Stimulated activated CD8-positive, alpha-beta memory T cell treated with anti-CD3 and anti-CD28 coated beads, Interleukin-15, amount 100 ng/mL, for 24 hours (primary cell): ENCODE data around the gene FCER2.
"Not testable (repeated sequence)": the region's sequence is repeated elsewhere in the genome, so short reads cannot be mapped to it uniquely, and the experiment has no call there.

Experiments used
- DNase-seq: peaks from one replicate; pipeline ENCODE4 v3.0.0-alpha.2; 2020; ENCODE audit warnings: low read depth

Gene FCER2, protein sequence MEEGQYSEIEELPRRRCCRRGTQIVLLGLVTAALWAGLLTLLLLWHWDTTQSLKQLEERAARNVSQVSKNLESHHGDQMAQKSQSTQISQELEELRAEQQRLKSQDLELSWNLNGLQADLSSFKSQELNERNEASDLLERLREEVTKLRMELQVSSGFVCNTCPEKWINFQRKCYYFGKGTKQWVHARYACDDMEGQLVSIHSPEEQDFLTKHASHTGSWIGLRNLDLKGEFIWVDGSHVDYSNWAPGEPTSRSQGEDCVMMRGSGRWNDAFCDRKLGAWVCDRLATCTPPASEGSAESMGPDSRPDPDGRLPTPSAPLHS

DNA sequence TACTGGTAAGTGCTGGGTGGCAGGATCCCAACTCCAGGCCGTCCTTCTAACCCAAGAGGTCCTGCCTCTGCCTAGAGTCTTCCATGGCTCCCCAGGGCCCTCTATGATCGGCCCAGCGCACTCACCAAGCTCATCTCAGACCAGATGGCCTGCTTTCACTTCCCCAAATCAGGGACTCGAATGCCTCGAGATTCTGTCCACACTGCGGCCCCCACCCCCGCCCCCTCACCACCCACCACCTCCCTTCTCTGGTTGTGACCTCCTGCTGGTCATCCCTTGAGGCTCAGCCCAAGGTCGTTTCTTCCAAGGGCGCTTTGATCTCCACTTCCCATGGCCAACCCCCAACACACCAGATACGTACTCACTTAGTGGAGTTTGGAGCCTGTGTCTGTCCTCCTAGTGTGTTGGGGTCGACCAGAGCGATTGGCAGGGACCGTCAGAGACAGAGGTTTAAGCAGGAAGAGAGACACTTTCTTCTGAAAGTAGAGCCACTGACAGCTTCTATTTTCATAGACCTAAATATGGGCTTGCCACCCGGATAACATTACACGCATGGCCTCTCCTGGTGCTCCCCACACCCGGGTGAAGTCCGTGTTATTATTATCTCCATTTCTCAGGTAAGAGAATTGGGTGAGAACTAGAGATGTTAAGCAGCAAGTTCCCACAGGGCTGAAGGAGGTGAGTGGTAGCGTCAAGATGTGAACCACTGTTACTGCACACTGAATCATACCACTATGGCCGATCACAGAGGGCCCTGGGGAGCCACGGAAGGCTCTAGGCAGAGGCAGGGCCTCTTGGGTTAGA lies at the start of gene FCER2:
Gene FCER2, minus strand, starts transcription at position 478 of the 804 bp plus-strand sequence. CDS start 2,371 bp downstream, outside the sequence.
- DNase-seq = no peak

DNA sequence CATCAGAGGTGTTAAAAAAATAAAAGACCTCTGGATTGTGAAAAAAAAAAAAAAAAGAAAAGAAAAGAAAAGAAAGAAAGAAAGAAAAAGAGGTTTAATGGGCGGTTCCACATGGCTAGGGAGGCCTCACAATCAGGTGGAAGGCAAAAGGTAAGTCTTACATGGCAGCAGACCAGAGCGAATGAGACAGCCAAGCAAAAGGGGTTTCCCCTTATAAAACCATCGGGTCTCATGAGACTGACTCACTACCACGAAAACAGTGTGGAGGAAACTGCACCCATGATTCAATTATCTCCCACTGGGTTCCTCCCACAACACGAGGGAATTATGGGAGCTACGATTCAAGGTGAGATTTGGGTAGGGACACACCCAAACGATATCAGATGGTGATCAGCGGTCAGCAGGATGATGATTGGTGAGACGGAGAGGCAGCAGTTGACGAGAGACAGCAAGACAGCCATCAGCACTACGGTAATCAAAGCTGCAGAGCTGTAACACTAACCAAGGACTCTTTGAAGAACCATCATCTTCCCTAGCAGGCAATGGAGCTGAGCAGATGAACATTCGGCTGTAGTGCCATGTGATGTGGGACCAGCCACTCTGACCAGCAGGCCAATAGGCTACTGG lies 49.3 kb upstream of the FCER2 start:
- no peak for DNase-seq

DNA sequence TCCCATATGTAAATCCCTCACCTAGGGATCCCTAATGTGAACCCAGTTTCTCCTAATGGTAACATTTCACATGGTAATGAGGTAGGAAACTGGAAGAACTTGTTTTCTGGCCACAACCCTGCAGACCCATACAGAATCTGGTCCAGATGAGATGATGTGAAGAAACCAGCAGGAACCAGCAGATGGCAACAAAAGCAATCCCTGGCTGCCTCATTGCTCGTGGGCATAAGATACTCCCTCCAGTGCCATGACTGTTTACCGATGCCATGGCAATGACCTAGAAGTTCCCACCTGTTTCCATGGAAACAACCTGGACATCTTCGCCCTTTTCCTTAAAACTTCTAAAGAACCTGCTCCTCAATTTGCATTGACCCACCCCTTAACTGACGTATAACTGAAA lies 46.8 kb upstream of the FCER2 start:
- DNase-seq = no peak

DNA sequence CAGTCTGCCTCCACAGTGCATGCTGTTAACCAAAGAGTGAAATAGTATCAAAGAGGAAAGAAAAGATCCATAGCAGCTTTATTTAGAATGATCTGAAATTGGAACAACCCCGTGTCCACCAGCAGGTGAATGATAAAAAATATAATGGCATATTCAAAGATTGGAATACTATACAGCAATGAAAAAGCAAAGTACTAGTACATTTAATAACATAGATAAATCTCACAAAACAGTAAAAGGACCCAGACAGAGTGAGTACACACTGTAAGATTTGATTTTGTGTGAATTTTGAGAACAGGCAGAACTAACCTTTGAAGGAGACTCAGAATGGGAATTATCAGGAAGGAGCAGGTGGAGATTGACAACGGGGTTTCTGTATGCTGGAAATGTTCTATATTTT lies 46.2 kb upstream of the FCER2 start:
- no peak for DNase-seq

DNA sequence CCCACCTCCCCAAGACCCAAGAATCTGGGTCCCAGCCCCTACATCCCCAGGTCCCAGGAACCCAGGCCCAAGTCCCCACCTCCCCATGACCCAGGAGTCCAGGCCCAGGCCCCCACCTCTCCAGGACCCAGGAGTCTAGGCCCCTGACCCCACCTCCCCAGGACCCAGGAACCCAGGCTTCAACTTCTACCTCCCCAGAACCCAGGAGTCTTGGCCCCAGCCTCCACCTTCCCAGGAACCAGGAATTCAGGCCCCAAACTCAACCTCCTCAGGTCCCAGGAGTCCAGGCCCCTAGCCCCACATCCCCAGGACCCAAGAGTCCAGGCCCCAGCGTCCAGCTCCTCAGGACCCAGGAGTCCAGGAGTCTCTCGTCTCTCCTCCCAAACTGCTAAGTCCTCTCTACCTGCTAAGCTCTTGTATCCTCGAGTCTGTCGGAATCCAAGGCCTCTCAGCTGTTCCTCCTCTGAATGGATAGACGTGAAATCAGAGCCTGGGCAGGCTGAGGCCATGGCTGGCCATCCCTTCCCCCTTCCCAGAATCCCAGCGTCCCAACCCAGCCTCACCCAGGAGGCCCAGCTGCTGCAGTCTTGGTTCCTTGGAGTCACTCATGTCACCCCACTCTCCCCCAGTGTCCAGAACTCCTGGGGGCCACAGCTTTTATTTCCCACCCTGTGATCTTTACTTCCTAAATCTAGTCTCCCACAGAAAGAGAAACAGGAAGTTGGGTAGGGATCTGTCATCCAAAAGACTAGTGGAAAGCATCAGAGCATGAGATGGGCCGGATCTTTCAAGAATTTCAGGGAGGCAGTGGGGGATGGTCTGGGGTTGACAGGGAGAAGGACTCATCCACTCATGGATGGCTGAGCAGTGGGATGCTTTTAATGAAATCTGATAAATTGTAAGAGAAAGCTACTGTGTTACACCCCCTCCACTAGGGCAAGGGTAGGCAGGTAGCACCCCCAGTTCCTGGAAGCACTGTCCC lies 45.3 kb upstream of the FCER2 start, which contains the start of gene CD209:
Gene CD209, minus strand, starts transcription at position 632 of the 982 bp plus-strand sequence. Its CDS starts 23 bp downstream, at position 609.
- DNase-seq = no peak

- DNase-seq = not testable (repeated sequence)
Observed at GRCh38 chr19:7746306-7746705, 44.4 kb upstream of the FCER2 start.

- no peak for DNase-seq
Observed at GRCh38 chr19:7744871-7745650, 43.1 kb upstream of the FCER2 start.

DNA sequence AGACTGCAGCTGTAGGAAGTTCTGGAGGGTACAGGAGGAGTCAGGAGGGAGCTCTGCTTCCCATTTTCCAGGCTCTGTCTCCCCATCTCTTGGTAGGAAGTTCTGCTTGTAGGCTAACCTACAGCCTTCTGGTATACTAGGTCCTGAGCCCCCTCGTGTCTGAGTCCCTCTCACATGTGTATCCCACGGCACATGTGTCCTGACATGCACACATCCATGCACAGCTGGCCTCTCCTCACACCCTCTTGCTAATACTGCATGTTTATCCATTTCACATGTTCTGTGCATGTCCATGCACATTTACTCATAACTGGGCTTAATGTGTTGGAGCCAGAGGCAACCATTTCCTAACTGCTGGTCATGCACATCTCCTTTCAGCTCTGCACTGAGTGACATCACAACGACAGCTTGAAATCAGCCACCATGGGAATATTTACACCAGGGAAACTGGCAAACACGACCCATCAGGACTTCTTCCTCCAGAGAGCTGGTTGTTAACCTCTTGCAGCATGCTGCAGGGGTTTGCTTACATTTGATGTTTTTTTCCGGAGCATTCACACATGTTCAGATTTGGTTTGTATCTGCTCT lies 42.4 kb upstream of the FCER2 start:
- DNase-seq = no peak

DNA sequence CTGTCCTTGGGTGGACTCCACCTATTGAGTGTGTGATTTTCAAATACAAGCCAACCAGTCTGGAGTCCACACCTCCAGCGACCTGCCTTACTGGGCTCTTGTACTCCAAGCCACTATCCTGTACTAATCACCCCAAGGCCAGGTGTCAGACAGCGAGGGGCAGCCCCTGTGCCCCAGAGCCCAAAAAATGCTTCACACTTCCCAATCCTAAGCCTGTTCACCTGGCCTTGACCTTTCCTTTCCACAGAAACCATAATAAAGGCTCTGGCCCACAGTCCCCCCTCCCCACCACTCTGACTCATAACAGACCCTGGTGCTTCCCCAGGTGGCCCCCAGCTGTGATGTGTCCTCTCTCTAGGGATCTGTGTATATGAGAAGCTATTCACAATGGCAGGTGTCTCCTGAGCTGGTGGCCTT lies 41.5 kb upstream of the FCER2 start:
- DNase-seq = no peak

GRCh38 chr19:7742991-7743390 lies 41.1 kb upstream of the FCER2 start:
- no peak for DNase-seq

GRCh38 chr19:7742575-7742974 lies 40.6 kb upstream of the FCER2 start:
- DNase-seq = no peak

DNA sequence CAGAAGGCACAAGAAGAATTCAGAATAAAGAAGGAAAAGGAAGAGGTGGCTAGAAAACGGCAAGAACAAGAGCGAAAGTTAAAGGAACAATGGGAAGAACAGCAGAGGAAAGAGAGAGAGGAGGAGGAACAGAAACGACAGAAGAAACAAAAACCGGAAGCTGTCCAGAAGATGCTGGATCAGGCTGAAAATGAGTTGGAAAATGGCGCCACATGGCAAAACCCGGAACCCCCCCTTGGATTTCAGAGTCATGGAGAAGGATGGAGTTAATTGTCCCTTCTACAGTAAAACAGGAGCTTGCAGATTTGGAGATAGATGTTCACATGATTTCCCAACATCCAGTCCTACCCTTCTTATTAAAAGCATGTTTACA lies 38.7 kb upstream of the FCER2 start:
- no peak for DNase-seq

DNA sequence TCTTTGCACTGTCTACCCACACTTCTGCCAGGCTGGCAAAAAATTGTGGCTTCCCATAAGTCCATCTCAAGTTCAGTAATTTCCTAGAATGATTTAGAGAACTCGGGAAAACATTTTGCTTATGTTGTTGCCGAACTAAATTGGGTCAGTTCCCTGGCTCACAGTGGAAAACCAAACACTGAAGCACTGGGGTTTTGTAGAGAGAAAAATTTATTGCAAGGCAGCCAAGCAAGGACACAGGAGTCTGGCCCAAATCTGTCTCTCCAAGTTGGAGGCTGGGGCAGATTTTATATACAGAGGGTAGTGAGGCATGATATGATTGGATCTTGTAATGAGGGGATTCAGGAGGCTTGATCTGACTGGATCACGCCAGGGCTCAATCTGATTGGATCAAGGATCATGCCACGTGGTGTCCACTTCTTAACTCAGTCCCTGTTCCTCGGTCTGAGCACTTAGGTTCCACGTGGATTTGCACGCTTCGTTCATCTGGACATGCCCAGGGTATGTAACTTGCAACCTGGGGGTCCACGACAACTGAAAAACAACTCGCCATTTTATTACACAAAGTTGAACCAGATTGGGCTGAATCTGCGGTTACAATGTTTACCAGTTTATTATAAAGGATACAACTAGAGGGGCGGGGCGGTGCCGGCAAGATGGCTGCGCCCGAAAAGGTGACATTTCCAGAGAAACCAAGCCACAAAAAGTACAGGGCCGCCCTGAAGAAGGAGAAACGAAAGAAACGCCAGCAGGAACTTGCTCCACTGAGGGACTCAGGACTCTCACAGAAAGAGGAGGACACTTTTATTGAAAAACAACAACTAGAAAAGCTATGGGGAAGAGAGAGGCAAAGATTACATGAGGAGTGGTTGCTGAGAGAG lies 38.1 kb upstream of the FCER2 start:
- DNase-seq = no peak

- DNase-seq = no peak
Observed at GRCh38 chr19:7739211-7739755, 37.4 kb upstream of the FCER2 start.

DNA sequence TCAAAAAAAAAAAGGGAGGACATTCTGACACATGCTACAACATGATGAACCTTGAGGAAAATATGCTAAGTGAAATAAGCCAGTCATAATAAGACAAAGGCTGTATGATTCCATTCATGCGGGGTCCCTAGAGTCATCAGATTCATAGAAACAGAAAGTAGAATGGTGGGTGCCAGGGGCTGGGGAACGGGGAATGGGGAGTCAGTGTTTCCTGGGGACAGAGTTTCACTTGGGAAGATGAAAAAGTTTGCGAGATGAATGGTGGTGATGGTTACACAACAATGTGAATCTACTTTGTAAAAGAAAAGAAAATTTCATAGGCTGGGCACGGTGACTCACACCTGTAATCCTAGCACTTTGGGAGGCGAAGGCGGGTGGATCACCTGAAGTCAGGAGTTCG lies 36.1 kb upstream of the FCER2 start:
- no peak for DNase-seq

GRCh38 chr19:7737215-7737614 lies 35.3 kb upstream of the FCER2 start:
- no peak for DNase-seq

GRCh38 chr19:7736148-7736547 lies 34.2 kb upstream of the FCER2 start:
- DNase-seq = no peak

DNA sequence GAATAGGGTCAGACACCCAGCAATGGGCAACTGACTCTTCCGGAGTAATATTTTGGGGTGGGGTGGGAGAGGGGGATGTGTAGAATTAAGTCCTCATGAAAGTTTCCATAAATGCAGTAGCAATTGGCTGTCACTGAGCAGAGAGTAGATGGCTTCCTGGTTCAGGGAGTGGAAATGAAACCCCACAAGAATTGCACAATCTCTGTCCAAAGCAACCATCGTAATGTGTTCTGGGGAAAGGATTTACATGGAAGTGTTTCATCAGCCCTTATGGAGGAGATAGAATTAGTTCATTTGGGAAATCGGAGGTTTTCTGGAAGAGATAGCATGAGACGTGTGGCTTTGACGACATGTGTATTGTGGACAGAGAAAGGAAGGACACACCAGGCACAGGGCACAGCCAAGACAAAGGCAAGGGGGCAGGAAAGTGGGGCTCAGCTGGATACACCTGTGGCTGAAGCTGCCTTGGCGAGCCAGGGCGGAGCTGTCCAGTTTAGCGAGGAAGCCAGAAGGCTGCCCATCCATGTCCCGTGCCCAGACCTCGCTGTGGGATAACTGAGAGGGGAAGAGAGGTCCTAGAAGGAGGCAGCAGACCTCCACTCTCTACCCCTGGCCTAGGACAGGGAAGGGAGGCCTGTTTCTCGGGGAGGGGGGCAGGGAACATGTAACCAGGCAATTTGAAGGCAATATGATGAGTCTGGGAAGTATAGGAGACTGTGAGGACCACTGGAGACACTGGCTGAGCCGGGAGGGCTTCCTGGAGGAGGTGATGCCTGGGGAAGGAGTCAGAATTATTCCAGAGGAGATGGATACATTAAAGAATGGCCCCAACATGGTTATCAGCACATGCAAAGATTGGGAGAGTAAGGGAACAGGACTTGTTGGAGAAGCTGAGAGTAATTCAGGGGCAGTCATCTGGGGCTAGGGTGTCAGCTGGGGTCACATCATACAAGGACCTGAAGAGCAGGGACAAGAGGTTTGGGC lies 32.6 kb upstream of the FCER2 start:
- DNase-seq = no peak
